Cardiac septum (tissue), 1 donor: Measurements from ENCODE around the gene TH. TPM values are rescaled to one million over a fixed set of nuclear protein-coding genes. Genes with fewer than 3 reads are reported as not detected.

ENCODE experiments used
- DNase-seq: peaks from one replicate; pipeline ENCODE4 v3.0.0-alpha.2; 2020; ENCODE audit warnings: low spot score
- intact Hi-C: fragments of 100-400 bp; cut with DNase I; formaldehyde crosslinking; loops from one replicate; pipeline ENCODE4 v1.14.0; 2022
- total RNA-seq: library from RNA; stranded (reverse); fragmentation: NEBNext Ultra II Directional; extraction: Animal tissue kit (Norgen Biotek cat#: 25700); gene quantifications from one replicate; pipeline ENCODE4 v1.2.1, GENCODE V29; 2021
- donor health status: DM: no; HTN: no; CAD: no.

TH gene
- total RNA-seq, 1 donor from 2014 or later = not detected

GRCh38 chr11:2168286-2169004, 3.2 kb downstream of the TH start:
- intact Hi-C loops = no loop called here
- no peak for DNase-seq

- intact Hi-C loops = no loop called here
- DNase-seq = no peak
Measured at GRCh38 chr11:2167141-2168045, 4.2 kb downstream of the TH start.

GRCh38 chr11:2166091-2166851, 5.3 kb downstream of the TH start:
- DNase-seq = no peak
- intact Hi-C loops = no loop called here

GRCh38 chr11:2165571-2165970, 6.0 kb downstream of the TH start:
- intact Hi-C loops = no loop called here
- no peak for DNase-seq

GRCh38 chr11:2164861-2165555, 6.6 kb downstream of the TH start:
- DNase-seq = no peak
- intact Hi-C loops = no loop called here

GRCh38 chr11:2164081-2164480, 7.5 kb downstream of the TH start:
- intact Hi-C loops = no loop called here

GRCh38 chr11:2163428-2163978, 8.1 kb downstream of the TH start:
- intact Hi-C loops = no loop called here
- DNase-seq = no peak

More at GRCh38 chr11:2164081-2164480, 7.5 kb downstream of the TH start:
- no peak for DNase-seq

- intact Hi-C loops = no loop called here
- no peak for DNase-seq
Measured at GRCh38 chr11:2160736-2161259, 10.8 kb downstream of the TH start, which contains the start of gene INS. TSS of gene INS (minus strand) at chr11:2161209. CDS start at chr11:2160971, 238 bp downstream.

GRCh38 chr11:2159536-2160413, 11.8 kb downstream of the TH start:
- intact Hi-C loops = no loop called here
- DNase-seq = no peak

- intact Hi-C loops = no loop called here
- DNase-seq = no peak
Measured at GRCh38 chr11:2158966-2159365, 12.6 kb downstream of the TH start.

- DNase-seq = no peak
- intact Hi-C loops = no loop called here
Measured at GRCh38 chr11:2158296-2158737, 13.3 kb downstream of the TH start.

- no peak for DNase-seq
- intact Hi-C loops = loop anchor here (2.0 kb wide), 1 partner anchor 463 kb away; no protein-coding TSS in a partner anchor
Measured at GRCh38 chr11:2157294-2158040, 14.1 kb downstream of the TH start.

- intact Hi-C loops = loop anchor here (2.0 kb wide), 1 partner anchor 462 kb away; no protein-coding TSS in a partner anchor
- peak; percentile 86 for DNase-seq
Measured at GRCh38 chr11:2156416-2157182, 15.0 kb downstream of the TH start.

- no peak for DNase-seq
- intact Hi-C loops = no loop called here
Measured at GRCh38 chr11:2155511-2155910, 16.1 kb downstream of the TH start.

GRCh38 chr11:2154889-2155288, 16.7 kb downstream of the TH start:
- intact Hi-C loops = loop anchor here (5.0 kb wide), 1 partner anchor 213 kb away; no protein-coding TSS in a partner anchor
- DNase-seq = no peak

- intact Hi-C loops = loop anchor here (5.0 kb wide), 1 partner anchor 212 kb away; no protein-coding TSS in a partner anchor
- DNase-seq = no peak
Measured at GRCh38 chr11:2154195-2154585, 17.4 kb downstream of the TH start.
